SK-N-SH (cell line): ENCODE measurements around the gene UBA1. TPM values are rescaled to one million over a fixed set of nuclear protein-coding genes. Genes with fewer than 3 reads are reported as not detected.

Experiments
- CTCF ChIA-PET: fragments of 300-600, 350-600 bp; formaldehyde crosslinking; extraction: SDS; loops from one replicate; lab custom pipeline; 2021; lab: Yijun Ruan, JAX
- POLR2A ChIA-PET: fragments of 350-600 bp; sonication (Branson Sonifier 250); formaldehyde crosslinking; extraction: SDS; loops from one replicate; lab custom pipeline; 2020; ENCODE audit warnings: antibody characterized with exemption, inconsistent platforms; lab: Yijun Ruan, JAX
- DNase-seq: peaks from one replicate; pipeline ENCODE4 v3.0.0; 2012
- H2AFZ ChIP-seq: fragments of 200-600 bp; sonication (generic); 2 replicates; pipeline ENCODE4 v1.8.1; 2016; ENCODE audit warnings: antibody characterized with exemption, mild to moderate bottlenecking, low read depth
- H3F3A ChIP-seq: fragments of 200-600 bp; sonication (generic); replicated peaks from 2 replicates; pipeline ENCODE3; 2016; ENCODE audit warnings: antibody characterized with exemption, mild to moderate bottlenecking; ENCODE audit not compliant: insufficient read depth
- H3K27ac ChIP-seq, 2 experiments: fragments of 200-500 bp in 1 of 2; fragments of 200-600 bp in 1 of 2; sonication (Bioruptor generic) in 1 of 2; sonication (generic), shearing (Covaris generic) in 1 of 2; 2 replicates each; pipeline versions ENCODE4 v1.5.1 to v1.6.1; 2014 to 2016; ENCODE audit warnings: low read depth in 2 of 2, inconsistent platforms in 1 of 2, low read length in 1 of 2, mild to moderate bottlenecking in 1 of 2, mixed read lengths in 1 of 2
- H3K27me3 ChIP-seq: fragments of 200-600 bp; sonication (generic), shearing (Covaris generic); 2 replicates; pipeline ENCODE4 v1.6.1; 2016; ENCODE audit warnings: mixed run types; ENCODE audit not compliant: insufficient read depth
- H3K36me3 ChIP-seq, 2 experiments: fragments of 200-500 bp in 1 of 2; fragments of 200-600 bp in 1 of 2; sonication (Bioruptor generic) in 1 of 2; sonication (generic) in 1 of 2; replicated peaks in 1 of 2; 2 replicates each; pipeline versions ENCODE3 to v1.5.1; 2014 to 2016; ENCODE audit warnings: low read length in 1 of 2, mild to moderate bottlenecking in 1 of 2; ENCODE audit not compliant: insufficient read depth in 2 of 2, control insufficient read depth in 1 of 2
- H3K4me1 ChIP-seq, 2 experiments: fragments of 200-500 bp in 1 of 2; fragments of 200-600 bp in 1 of 2; sonication (Bioruptor generic) in 1 of 2; sonication (generic), shearing (Covaris generic) in 1 of 2; 2 replicates each; pipeline versions ENCODE4 v1.5.1 to v1.6.1; 2014 to 2016; ENCODE audit warnings: low read depth in 1 of 2, low read length in 1 of 2, mixed run types in 1 of 2; ENCODE audit not compliant: insufficient read depth in 2 of 2, control insufficient read depth in 1 of 2
- H3K4me2 ChIP-seq: fragments of 200-600 bp; sonication (generic), shearing (Covaris generic); 2 replicates; pipeline ENCODE4 v1.6.1; 2017; ENCODE audit warnings: mixed run types
- H3K4me3 ChIP-seq, 2 experiments: fragments of 200-500 bp in 1 of 2; fragments of 200-600 bp in 1 of 2; sonication (Bioruptor generic) in 1 of 2; sonication (generic), shearing (Covaris generic) in 1 of 2; 2 replicates each; pipeline versions ENCODE4 v1.5.1 to v1.8.1; 2014 to 2016; ENCODE audit warnings: low read depth in 2 of 2, inconsistent platforms in 1 of 2, low read length in 1 of 2, mild to moderate bottlenecking in 1 of 2, mixed read lengths in 1 of 2, moderate library complexity in 1 of 2
- H3K79me2 ChIP-seq: fragments of 200-600 bp; sonication (generic); 2 replicates; pipeline ENCODE4 v1.8.1; 2017; ENCODE audit warnings: mild to moderate bottlenecking; ENCODE audit not compliant: insufficient read depth
- H3K9ac ChIP-seq: fragments of 200-600 bp; sonication (generic); 2 replicates; pipeline ENCODE4 v1.6.1; 2017; ENCODE audit warnings: mixed run types
- H3K9me2 ChIP-seq: fragments of 200-600 bp; sonication (generic); 2 replicates; pipeline ENCODE4 v1.6.1; 2017; ENCODE audit warnings: mixed run types
- H3K9me3 ChIP-seq: fragments of 200-600 bp; sonication (generic); 2 replicates; pipeline ENCODE4 v1.6.1; 2017; ENCODE audit warnings: mixed run types, mild to moderate bottlenecking, moderate library complexity
- H4K20me1 ChIP-seq: fragments of 200-600 bp; sonication (generic); 2 replicates; pipeline ENCODE4 v1.6.1; 2017; ENCODE audit warnings: mild to moderate bottlenecking, mixed run types; ENCODE audit not compliant: insufficient read depth
- CHD2 ChIP-seq: fragments of 150-350 bp; IDR thresholded peaks from 2 replicates; pipeline ENCODE4 v1.6.1; 2018; ENCODE audit warnings: low read length; ENCODE audit not compliant: partially characterized antibody
- FOSL2 ChIP-seq: IDR thresholded peaks from 2 replicates; pipeline ENCODE4 v1.4.0; 2012; ENCODE audit warnings: low read depth, mild to moderate bottlenecking, moderate library complexity, borderline replicate concordance
- FOXJ3 ChIP-seq: sonication (generic); formaldehyde crosslinking; IDR thresholded peaks from 2 replicates; pipeline ENCODE4 v1.5.1; 2020; ENCODE audit warnings: mild to moderate bottlenecking, missing genetic modification reagents
- IRF3 ChIP-seq: fragments of 150-350 bp; IDR thresholded peaks from 2 replicates; pipeline ENCODE4 v1.6.1; 2016; ENCODE audit warnings: mild to moderate bottlenecking, low read depth, low read length
- JUND ChIP-seq: IDR thresholded peaks from 2 replicates; pipeline ENCODE4 v1.4.0; 2012
- MAX ChIP-seq: IDR thresholded peaks from 2 replicates; pipeline ENCODE4 v1.4.0; 2012; ENCODE audit warnings: low read depth
- MXI1 ChIP-seq: IDR thresholded peaks from 2 replicates; pipeline ENCODE4 v1.6.1; 2012; ENCODE audit warnings: mild to moderate bottlenecking, low read depth, low read length, improper control_type of control experiment
- RAD21 ChIP-seq: IDR thresholded peaks from 2 replicates; pipeline ENCODE4 v1.6.1; 2012; ENCODE audit warnings: mild to moderate bottlenecking, low read length
- REST ChIP-seq: IDR thresholded peaks from 2 replicates; pipeline ENCODE4 v1.6.1; 2012; ENCODE audit warnings: mild to moderate bottlenecking, low read depth, low read length, moderate library complexity
- RFX5 ChIP-seq: IDR thresholded peaks from 2 replicates; pipeline ENCODE4 v1.6.1; 2012; ENCODE audit warnings: mild to moderate bottlenecking, improper control_type of control experiment, low read length
- SMC3 ChIP-seq: IDR thresholded peaks from 2 replicates; pipeline ENCODE4 v1.6.1; 2012; ENCODE audit warnings: low read depth, low read length, improper control_type of control experiment
- TAF1 ChIP-seq: IDR thresholded peaks from 2 replicates; pipeline ENCODE4 v1.6.1; 2012; ENCODE audit warnings: low read depth, mild to moderate bottlenecking, low read length, moderate library complexity, borderline replicate concordance
- TCF12 ChIP-seq: IDR thresholded peaks from 2 replicates; pipeline ENCODE4 v1.4.0; 2012
- USF1 ChIP-seq: IDR thresholded peaks from 2 replicates; pipeline ENCODE4 v1.4.0; 2012; ENCODE audit warnings: low read depth, borderline replicate concordance
- USF2 ChIP-seq: fragments of 150-350 bp; IDR thresholded peaks from 2 replicates; pipeline ENCODE4 v1.6.1; 2017; ENCODE audit warnings: antibody characterized with exemption, low read length, low read depth, borderline replicate concordance
- YY1 ChIP-seq: IDR thresholded peaks from 2 replicates; pipeline ENCODE4 v1.4.0; 2012; ENCODE audit warnings: low read depth, mild to moderate bottlenecking
- ZBTB33 ChIP-seq: IDR thresholded peaks from 2 replicates; pipeline ENCODE4 v1.4.0; 2012; ENCODE audit warnings: low read depth, borderline replicate concordance
- WGBS: methylation state at CpG from one replicate; pipeline ENCODE4 v1.1.6; 2017; ENCODE audit warnings: low lambda C conversion rate; 5-methylcytosine and 5-hydroxymethylcytosine counted together
- polyA plus RNA-seq, 3 experiments: library from polyadenylated mRNA; depleted of rRNA; stranded (reverse); fragments of >200 nt; gene quantifications; 2 replicates each; pipeline ENCODE4 v1.2.3, GENCODE V29; 2012

Gene UBA1
- polyA plus RNA-seq, 1 of the 3 experiments (the other 2 are of a cell fraction), result 283 TPM

GRCh38 chrX:47247999-47248320, 54.3 kb downstream of the UBA1 start:
- Histone ChIP-seq H2AFZ (no peak overlapping the region), H3K9ac (no peak overlapping the region), H3K79me2 (no peaks in the 10 kb centered on the region)
- DNase-seq, result no peak
- ChIA-PET POLR2A (no interaction called here), CTCF (no interaction called here)
- TF ChIP-seq FOXJ3 (CRISPR knock-in tag), result no peak
- no peak for TF ChIP-seq USF2
- TF ChIP-seq RAD21, result no peak
- no peak for TF ChIP-seq YY1
- no peak for TF ChIP-seq SMC3
- TF ChIP-seq TCF12, result no peak
- TF ChIP-seq MAX, result no peak
- TF ChIP-seq JUND, result no peak
- TF ChIP-seq USF1, result no peak
- TF ChIP-seq IRF3, result no peak
- no peak for TF ChIP-seq ZBTB33
- no peak for TF ChIP-seq TAF1
- no peak for TF ChIP-seq FOSL2
- TF ChIP-seq CHD2, result no peak
- no peak for TF ChIP-seq RFX5
- TF ChIP-seq MXI1, result no peak
- no peak for TF ChIP-seq REST
- TF ChIP-seq, all 33 proteins: peak for 0
- 91% methylated on average over 13 of the region's 13 CpGs for WGBS
- Histone ChIP-seq H3F3A (no peaks in the 10 kb centered on the region), H3K9me3 (no peaks in the 10 kb centered on the region), H3K4me3 (no peak overlapping the region), H3K27ac (no peak overlapping the region), H3K4me2 (no peak overlapping the region), H3K9me2 (no peaks in the 10 kb centered on the region), H3K27me3 (no peaks in the 10 kb centered on the region), H3K36me3 (peaks cover 0 to 15% of the 10 kb centered on the region in 2 experiments), H4K20me1 (no peaks in the 10 kb centered on the region), H3K4me1 (no peaks in the 10 kb centered on the region)
